Measurements from ENCODE around the gene HIVEP2. TPM values are rescaled to one million over a fixed set of nuclear protein-coding genes. Genes with fewer than 3 reads are reported as not detected.

HIVEP2 gene
- total RNA-seq, 1 donor from 2014 or later, result 15.2 TPM

DNA sequence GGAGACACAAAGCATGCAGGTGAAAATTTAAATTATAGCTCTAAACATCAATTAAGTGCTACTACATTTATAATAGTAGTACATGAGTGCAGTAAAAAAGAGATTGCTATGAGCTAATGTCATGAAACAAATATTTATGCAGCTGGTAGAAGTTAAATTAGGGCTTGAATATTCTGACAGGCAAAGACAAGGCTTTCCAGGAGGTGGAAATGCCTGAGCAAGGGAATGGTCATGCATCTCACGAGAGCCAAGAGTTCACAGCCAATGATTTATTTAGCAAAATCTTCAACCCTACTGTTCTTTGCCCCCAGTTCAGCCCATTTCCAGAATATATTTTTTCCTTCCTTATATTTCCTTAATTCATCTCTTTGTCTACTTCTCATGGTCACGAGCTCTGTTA lies 128.9 kb downstream of the HIVEP2 start:
- no peak overlapping the region for H3K4me3 Mint-ChIP-seq
- no peak for DNase-seq (ENCODE audit: low spot score in 2 of 2, unreplicated experiment in 2 of 2)
- H3K36me3 Mint-ChIP-seq, result no peaks in the 10 kb centered on the region
- H3K27me3 Mint-ChIP-seq (ENCODE audit: low read depth), result no peaks in the 10 kb centered on the region
- H3K9me3 Mint-ChIP-seq, result no peaks in the 10 kb centered on the region
- TF ChIP-seq CTCF (IDR thresholded peaks at IDR 0.05; ENCODE audit: unreplicated experiment), result no peak
- peaks cover 31% of the 10 kb centered on the region for H3K4me1 Mint-ChIP-seq
- H3K27ac Mint-ChIP-seq, result no peak overlapping the region

DNA sequence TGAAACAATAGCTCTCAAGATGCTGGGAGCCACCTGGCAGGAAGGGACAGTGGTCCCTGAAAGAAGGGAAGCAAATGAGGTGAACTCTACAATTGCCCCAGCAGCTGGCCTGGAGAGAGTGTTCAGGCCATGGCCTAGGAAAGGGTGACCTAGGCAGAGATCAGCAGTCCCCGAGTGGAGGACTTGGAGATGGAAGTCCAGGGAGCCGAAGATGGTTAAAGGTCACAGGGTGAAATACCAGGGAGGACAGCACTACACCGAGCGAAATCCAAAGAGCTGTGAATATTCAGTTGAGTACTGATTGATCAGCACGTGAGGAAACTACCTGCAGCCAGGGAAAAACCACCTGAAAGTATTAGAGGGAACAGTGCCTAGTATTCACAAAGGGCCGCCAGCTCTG lies 133.1 kb downstream of the HIVEP2 start:
- H3K9me3 Mint-ChIP-seq, result peaks cover 3% of the 10 kb centered on the region
- peaks cover 4% of the 10 kb centered on the region for H3K36me3 Mint-ChIP-seq
- H3K27me3 Mint-ChIP-seq (ENCODE audit: low read depth), result no peaks in the 10 kb centered on the region
- no peak for DNase-seq (ENCODE audit: low spot score in 2 of 2, unreplicated experiment in 2 of 2)
- no peak overlapping the region for H3K4me3 Mint-ChIP-seq
- TF ChIP-seq CTCF (IDR thresholded peaks at IDR 0.05; ENCODE audit: unreplicated experiment), result no peak
- H3K4me1 Mint-ChIP-seq, result peaks cover 19% of the 10 kb centered on the region
- H3K27ac Mint-ChIP-seq, result no peak overlapping the region

- no peak for TF ChIP-seq CTCF (IDR thresholded peaks at IDR 0.05; ENCODE audit: unreplicated experiment)
- Mint-ChIP-seq H3K4me1 (peaks cover 15% of the 10 kb centered on the region), H3K27ac (no peak overlapping the region), H3K9me3 (peaks cover 3% of the 10 kb centered on the region), H3K36me3 (peaks cover 4% of the 10 kb centered on the region), H3K27me3 (ENCODE audit: low read depth) (no peaks in the 10 kb centered on the region), H3K4me3 (no peak overlapping the region)
- no peak for DNase-seq (ENCODE audit: low spot score in 2 of 2, unreplicated experiment in 2 of 2)
Observed at GRCh38 chr6:142810952-142811514, 133.9 kb downstream of the HIVEP2 start.

- Mint-ChIP-seq H3K4me1 (peaks cover 15% of the 10 kb centered on the region), H3K27ac (no peak overlapping the region), H3K36me3 (peaks cover 4% of the 10 kb centered on the region), H3K27me3 (ENCODE audit: low read depth) (no peaks in the 10 kb centered on the region), H3K9me3 (peaks cover 3% of the 10 kb centered on the region), H3K4me3 (no peak overlapping the region)
- no peak for DNase-seq (ENCODE audit: low spot score in 2 of 2, unreplicated experiment in 2 of 2)
- no peak for TF ChIP-seq CTCF (IDR thresholded peaks at IDR 0.05; ENCODE audit: unreplicated experiment)
Observed at GRCh38 chr6:142809947-142810346, 135.0 kb downstream of the HIVEP2 start.

DNA sequence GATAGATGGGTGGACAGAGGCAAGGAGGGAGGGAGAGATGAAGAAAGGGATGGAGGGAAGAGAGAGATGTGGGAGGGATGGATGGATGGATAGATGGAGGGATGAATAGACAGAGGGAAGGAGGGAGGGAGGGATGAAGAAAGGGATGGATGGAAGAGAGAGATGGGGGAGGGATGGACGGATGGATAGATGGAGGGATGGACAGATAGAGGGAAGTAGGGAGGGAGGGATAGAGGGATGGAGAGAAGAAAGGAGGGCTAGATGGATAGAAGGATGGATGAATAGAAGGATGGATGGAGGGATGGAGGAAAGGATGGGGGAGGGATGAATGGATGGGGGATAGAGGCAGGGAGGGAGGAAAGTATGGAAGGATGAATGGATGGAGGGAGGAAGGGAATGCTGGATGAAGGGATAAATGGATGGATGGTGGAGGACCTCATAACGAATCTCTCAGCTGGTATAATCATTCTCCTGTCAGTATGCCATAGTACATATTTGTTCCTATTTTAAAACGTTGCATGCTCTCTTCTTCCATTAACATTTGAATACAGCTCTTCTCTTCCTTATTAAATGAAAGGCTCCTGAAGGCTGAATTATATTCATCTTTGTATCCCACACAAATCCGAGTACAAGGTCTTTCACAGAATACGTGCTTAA lies 136.4 kb downstream of the HIVEP2 start:
- Mint-ChIP-seq H3K4me1 (peaks cover 15% of the 10 kb centered on the region), H3K9me3 (peaks cover 3% of the 10 kb centered on the region), H3K36me3 (peaks cover 4% of the 10 kb centered on the region), H3K27ac (no peak overlapping the region), H3K4me3 (no peak overlapping the region), H3K27me3 (ENCODE audit: low read depth) (no peaks in the 10 kb centered on the region)
- DNase-seq (ENCODE audit: low spot score in 2 of 2, unreplicated experiment in 2 of 2), result no peak
- TF ChIP-seq CTCF (IDR thresholded peaks at IDR 0.05; ENCODE audit: unreplicated experiment), result no peak

Measured in mesothelial cell of epicardium (in vitro differentiated cells).